GM21717 (cell line): Measurements from ENCODE around the gene ASPN.

ENCODE experiments used
- ATAC-seq: cut with Tn5 transposase; IDR thresholded peaks from one replicate; pipeline ENCODE4 v1.9.1; 2021; ENCODE audit warnings: mild to moderate bottlenecking, moderate library complexity; ENCODE audit not compliant: unreplicated experiment

The ASPN gene

GRCh38 chr9:92506184-92506857 is 24.0 kb upstream of the ASPN start:
- no peak for ATAC-seq

- no peak for ATAC-seq
These were observed 22.6 kb upstream of the ASPN start for GRCh38 chr9:92504881-92505280.

GRCh38 chr9:92503156-92503555 is 20.9 kb upstream of the ASPN start:
- ATAC-seq: no peak

- no peak for ATAC-seq
These were observed 19.5 kb upstream of the ASPN start for GRCh38 chr9:92501671-92502393.

GRCh38 chr9:92500725-92501124 is 18.4 kb upstream of the ASPN start:
- no peak for ATAC-seq

- no peak for ATAC-seq
These were observed 17.4 kb upstream of the ASPN start for GRCh38 chr9:92499701-92500100.

GRCh38 chr9:92496396-92497176 is 14.3 kb upstream of the ASPN start:
- ATAC-seq: no peak

- ATAC-seq: no peak
These were observed 12.6 kb upstream of the ASPN start for GRCh38 chr9:92494856-92495255.

- ATAC-seq: no peak
These were observed 11.6 kb upstream of the ASPN start for GRCh38 chr9:92493749-92494387.

GRCh38 chr9:92492781-92493401 is 10.6 kb upstream of the ASPN start:
- ATAC-seq: no peak

- ATAC-seq: no peak
These were observed 6.6 kb upstream of the ASPN start for GRCh38 chr9:92488681-92489550.

- no peak for ATAC-seq
These were observed 4.1 kb upstream of the ASPN start for GRCh38 chr9:92486371-92486770.

GRCh38 chr9:92484563-92484962 is 2.3 kb upstream of the ASPN start:
- no peak for ATAC-seq

GRCh38 chr9:92483627-92484545 is 1.6 kb upstream of the ASPN start:
- ATAC-seq: no peak

GRCh38 chr9:92482805-92483204 is 499 bp upstream of the ASPN start:
- ATAC-seq: no peak

GRCh38 chr9:92480986-92481633 is 1.2 kb downstream of the ASPN start:
- ATAC-seq: no peak

- no peak for ATAC-seq
These were observed 2.0 kb downstream of the ASPN start for GRCh38 chr9:92480291-92480771.

- no peak for ATAC-seq
These were observed 3.0 kb downstream of the ASPN start for GRCh38 chr9:92479346-92479745.
